GM12891 (cell line): ENCODE measurements around the gene GREB1.

Experiments
- POLR2A ChIP-seq: IDR thresholded peaks from 2 replicates; pipeline ENCODE4 v1.6.1; 2011; ENCODE audit warnings: low read depth, low read length, control low read depth
- POLR2AphosphoS5 ChIP-seq: IDR thresholded peaks from 2 replicates; pipeline ENCODE4 v1.6.1; 2011; ENCODE audit warnings: low read depth, low read length, control low read depth
- POU2F2 ChIP-seq: IDR thresholded peaks from 2 replicates; pipeline ENCODE4 v1.6.1; 2011; ENCODE audit warnings: low read depth, mild to moderate bottlenecking, control low read depth, low read length, moderate library complexity
- TAF1 ChIP-seq: IDR thresholded peaks from 2 replicates; pipeline ENCODE4 v1.6.1; 2011; ENCODE audit warnings: low read depth, low read length, control low read depth

GRCh38 chr2:11514904-11515303 lies 18.9 kb upstream of the GREB1 start:
- no peak for TF ChIP-seq TAF1
- TF ChIP-seq POLR2AphosphoS5, result no peak
- no peak for TF ChIP-seq POLR2A
- TF ChIP-seq POU2F2, result no peak
